Activated CD4-positive, alpha-beta memory T cell treated with anti-CD3 and anti-CD28 coated beads for 36 hours (primary cell): ENCODE results near the gene NUMBL. TPM values are rescaled to one million over a fixed set of nuclear protein-coding genes. Genes with fewer than 3 reads are reported as not detected.
"Not testable (repeated sequence)": the region's sequence is repeated elsewhere in the genome, so short reads cannot be mapped to it uniquely, and the experiment has no call there.

ENCODE experiments used
- CTCF ChIA-PET: fragments of 350-600 bp; sonication (Branson Sonifier 250); formaldehyde crosslinking; loops from one replicate; lab custom pipeline; 2021; ENCODE audit warnings: antibody characterized with exemption, inconsistent platforms; lab: Charles Lee
- POLR2A ChIA-PET: fragments of 350-600 bp; sonication (Branson Sonifier 250); formaldehyde crosslinking; loops from one replicate; lab custom pipeline; 2021; ENCODE audit warnings: antibody characterized with exemption; lab: Charles Lee
- DNase-seq: peaks from one replicate; pipeline ENCODE4 v3.0.0-alpha.2; 2020
- H3K27ac Mint-ChIP-seq: one replicate; pipeline ENCODE4 v1.8.0; 2021; ENCODE audit warnings: mixed read lengths
- H3K27me3 Mint-ChIP-seq: one replicate; pipeline ENCODE4 v1.8.0; 2021; ENCODE audit warnings: mixed read lengths
- H3K36me3 Mint-ChIP-seq: one replicate; pipeline ENCODE4 v1.8.0; 2021; ENCODE audit warnings: mixed read lengths
- H3K4me1 Mint-ChIP-seq: one replicate; pipeline ENCODE4 v1.8.0; 2021; ENCODE audit warnings: low read depth, mixed read lengths
- H3K4me3 Mint-ChIP-seq: one replicate; pipeline ENCODE4 v1.8.0; 2021; ENCODE audit warnings: mild to moderate bottlenecking, mixed read lengths
- H3K9me3 Mint-ChIP-seq: one replicate; pipeline ENCODE4 v1.8.0; 2021; ENCODE audit warnings: mixed read lengths
- intact Hi-C: fragments of 100-400 bp; cut with micrococcal nuclease; formaldehyde crosslinking; loops from one replicate; pipeline ENCODE4 v1.15.1; 2023
- total RNA-seq, 2 experiments: library from RNA; stranded (reverse); gene quantifications; one replicate each; pipeline ENCODE4 v1.2.3, GENCODE V29; 2021

The NUMBL gene
- total RNA-seq: 10 to 100 TPM; 14.0 to 14.8 TPM

DNA sequence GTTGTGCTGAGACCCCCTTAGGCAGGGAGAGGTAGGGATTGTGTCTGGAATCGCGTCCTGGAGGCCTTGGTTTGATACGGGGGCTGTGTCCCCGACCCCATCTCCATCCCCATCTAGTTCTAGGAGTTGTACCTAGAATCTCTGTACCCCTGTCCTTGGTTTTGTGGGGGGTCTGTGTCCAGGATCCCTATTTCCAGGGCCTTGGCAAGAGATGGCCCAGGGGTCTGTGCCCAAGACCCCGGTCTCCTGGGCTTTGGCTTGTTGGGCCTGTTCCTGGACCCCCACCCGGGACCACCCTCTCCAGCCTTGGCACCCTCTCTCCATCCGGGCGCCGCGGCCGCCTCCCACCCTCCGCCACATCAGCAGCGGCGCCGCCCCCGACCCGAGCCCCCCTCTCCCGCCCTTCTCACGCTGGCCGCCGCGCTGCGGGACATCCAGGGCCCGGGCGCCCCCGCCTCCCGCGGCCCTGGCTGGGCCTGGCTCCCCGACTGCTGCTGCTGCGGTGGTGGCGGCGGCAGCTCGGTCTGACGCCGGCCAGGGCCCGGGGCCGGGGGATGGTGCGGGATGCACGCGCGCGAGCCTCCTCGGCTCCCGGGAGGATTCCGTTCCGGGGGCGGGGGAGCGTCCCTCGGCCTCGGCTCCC is at the start of gene NUMBL:
TSS of gene NUMBL (minus strand) at position 602 of the 643 bp plus-strand sequence. CDS start at position 434, 168 bp downstream.
- H3K36me3 Mint-ChIP-seq: peaks cover 9% of the 10 kb centered on the region
- CTCF ChIA-PET: interaction anchor here (1.5 to 2.0 kb wide), 4 partner anchors 26 to 129 kb away, joined by 3 to 7 read pairs (median 5); partner anchors contain the start of gene COQ8B

GRCh38 chr19:40739030-40739839 is 48.8 kb upstream of the NUMBL start:
- H3K27me3 Mint-ChIP-seq: no peaks in the 10 kb centered on the region
- H3K4me1 Mint-ChIP-seq: peaks cover 3% of the 10 kb centered on the region
- peaks cover 12% of the 10 kb centered on the region for H3K36me3 Mint-ChIP-seq
- ChIA-PET CTCF (no interaction called here), POLR2A (no interaction called here)
- no peaks in the 10 kb centered on the region for H3K9me3 Mint-ChIP-seq
- no peak overlapping the region for H3K27ac Mint-ChIP-seq
- no peak overlapping the region for H3K4me3 Mint-ChIP-seq
- intact Hi-C loops: no loop called here
- DNase-seq: no peak

More for the DNA sequence above, at the start of gene NUMBL:
- Mint-ChIP-seq H3K9me3 (no peaks in the 10 kb centered on the region), H3K27me3 (no peaks in the 10 kb centered on the region), H3K4me1 (peaks cover 4% of the 10 kb centered on the region), H3K27ac (peak within 1 kb of the TSS; percentile 93), H3K4me3 (peak within 1 kb of the TSS; percentile 79)
- POLR2A ChIA-PET: interaction anchor here (0.6 to 1.4 kb wide), 5 partner anchors 14 to 87 kb away, joined by 3 to 8 read pairs (median 4); partner anchors contain the start of genes COQ8B and RAB4B
- intact Hi-C loops: loop anchor here (1.0 to 2.0 kb wide), 3 partner anchors 23 to 60 kb away; partner anchors contain the start of genes ACTMAP and COQ8B
- no peak for DNase-seq

DNA sequence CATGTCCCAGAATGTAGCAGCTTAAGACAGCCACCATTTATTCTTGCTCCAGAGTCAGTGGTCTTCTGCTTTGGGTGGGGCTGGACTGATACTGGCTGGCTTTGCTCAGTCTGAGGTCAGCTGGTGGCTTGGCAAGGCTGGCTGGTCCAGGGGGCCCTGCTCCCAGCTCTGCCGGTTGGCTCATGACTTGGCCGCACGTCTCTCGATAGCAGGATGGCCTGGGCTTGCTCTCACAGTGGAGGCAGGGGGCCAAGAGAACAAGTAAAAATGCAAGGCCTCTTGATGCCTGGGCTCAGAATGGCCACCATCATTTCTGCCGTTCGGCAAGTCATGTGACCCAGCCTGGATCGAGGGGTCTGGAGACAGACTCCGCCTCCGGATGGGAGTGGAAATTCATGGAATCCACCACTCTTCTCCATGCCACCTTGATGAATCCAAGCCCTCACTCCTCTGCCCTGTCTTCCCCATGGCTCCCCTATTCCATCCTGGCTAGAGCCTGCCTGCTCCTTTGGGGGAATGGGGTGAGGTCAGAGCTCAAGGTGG is 46.7 kb upstream of the NUMBL start:
- Mint-ChIP-seq H3K27me3 (no peaks in the 10 kb centered on the region), H3K4me3 (no peak overlapping the region), H3K27ac (no peak overlapping the region), H3K9me3 (no peaks in the 10 kb centered on the region), H3K36me3 (peaks cover 22% of the 10 kb centered on the region), H3K4me1 (peaks cover 3% of the 10 kb centered on the region)
- ChIA-PET CTCF (no interaction called here), POLR2A (no interaction called here)
- DNase-seq: no peak
- intact Hi-C loops: no loop called here

DNA sequence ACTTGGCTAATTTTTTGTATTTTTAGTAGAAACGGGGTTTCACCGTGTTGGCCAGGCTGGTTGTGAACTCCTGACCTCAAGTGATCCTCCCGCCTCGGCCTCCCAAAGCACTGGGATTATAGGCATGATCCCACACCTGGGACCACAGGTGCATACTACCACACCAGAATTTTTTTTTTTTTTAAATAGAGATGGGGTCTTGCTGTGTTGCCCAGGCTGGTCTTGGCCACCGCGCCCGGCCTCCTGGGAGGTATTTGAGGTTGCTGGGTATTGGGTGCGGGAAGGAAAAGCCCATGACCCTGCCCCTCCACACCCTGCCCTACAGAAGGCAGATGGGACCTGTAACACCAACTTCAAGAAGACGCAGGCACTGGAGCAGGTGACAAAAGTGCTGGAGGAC is 46.2 kb upstream of the NUMBL start:
- H3K9me3 Mint-ChIP-seq: no peaks in the 10 kb centered on the region
- H3K4me1 Mint-ChIP-seq: peaks cover 3% of the 10 kb centered on the region
- CTCF ChIA-PET: no interaction called here
- intact Hi-C loops: no loop called here
- no peak for DNase-seq
- H3K4me3 Mint-ChIP-seq: no peak overlapping the region
- H3K36me3 Mint-ChIP-seq: peaks cover 22% of the 10 kb centered on the region
- no peaks in the 10 kb centered on the region for H3K27me3 Mint-ChIP-seq
- H3K27ac Mint-ChIP-seq: no peak overlapping the region
- POLR2A ChIA-PET: no interaction called here

GRCh38 chr19:40735013-40735771 is 44.7 kb upstream of the NUMBL start:
- peaks cover 31% of the 10 kb centered on the region for H3K36me3 Mint-ChIP-seq
- peaks cover 3% of the 10 kb centered on the region for H3K4me1 Mint-ChIP-seq
- intact Hi-C loops: no loop called here
- H3K4me3 Mint-ChIP-seq: no peak overlapping the region
- no peak overlapping the region for H3K27ac Mint-ChIP-seq
- no peak for DNase-seq
- ChIA-PET CTCF (no interaction called here), POLR2A (no interaction called here)
- no peaks in the 10 kb centered on the region for H3K27me3 Mint-ChIP-seq
- no peaks in the 10 kb centered on the region for H3K9me3 Mint-ChIP-seq

GRCh38 chr19:40733149-40733548 is 42.7 kb upstream of the NUMBL start:
- Mint-ChIP-seq H3K4me1 (no peaks in the 10 kb centered on the region), H3K36me3 (peaks cover 28% of the 10 kb centered on the region), H3K4me3 (no peak overlapping the region), H3K27ac (no peak overlapping the region), H3K9me3 (no peaks in the 10 kb centered on the region), H3K27me3 (no peaks in the 10 kb centered on the region)
- no peak for DNase-seq
- CTCF ChIA-PET: interaction anchor here (1.0 to 1.5 kb wide), 3 partner anchors 11 to 99 kb away, joined by 3 to 6 read pairs (median 4); no protein-coding TSS in a partner anchor
- intact Hi-C loops: no loop called here
- POLR2A ChIA-PET: no interaction called here

DNA sequence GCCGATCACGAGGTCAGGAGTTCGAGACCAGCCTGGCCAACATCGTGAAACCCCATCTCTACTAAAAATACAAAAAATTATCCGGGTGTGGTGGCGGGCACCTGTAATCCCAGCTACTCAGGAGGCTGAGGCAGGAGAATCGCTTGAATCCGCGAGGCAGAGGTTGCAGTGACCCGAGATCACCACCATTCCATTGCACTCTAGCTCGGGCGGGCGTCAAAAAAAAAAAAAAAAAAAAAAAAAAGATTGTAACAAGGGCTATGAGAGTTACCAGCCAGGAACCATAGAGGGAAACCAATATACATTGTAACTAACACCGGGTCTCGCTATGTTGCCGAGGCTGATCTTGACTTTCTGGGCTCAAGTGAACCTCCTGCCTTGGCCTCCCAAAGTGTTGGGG is 41.9 kb upstream of the NUMBL start:
- H3K9me3 Mint-ChIP-seq, CTCF ChIA-PET, DNase-seq, POLR2A ChIA-PET, H3K4me3 Mint-ChIP-seq, intact Hi-C loops, H3K27me3 Mint-ChIP-seq, H3K27ac Mint-ChIP-seq, H3K4me1 Mint-ChIP-seq: not testable (repeated sequence)
- H3K36me3 Mint-ChIP-seq: peaks cover 28% of the 10 kb centered on the region

GRCh38 chr19:40730065-40730464 is 39.6 kb upstream of the NUMBL start:
- H3K9me3 Mint-ChIP-seq, DNase-seq, H3K27me3 Mint-ChIP-seq, H3K27ac Mint-ChIP-seq, H3K4me3 Mint-ChIP-seq, intact Hi-C loops, POLR2A ChIA-PET, H3K4me1 Mint-ChIP-seq: not testable (repeated sequence)
- H3K36me3 Mint-ChIP-seq: peaks cover 37% of the 10 kb centered on the region
- CTCF ChIA-PET: interaction anchor here (0.8 kb wide), 1 partner anchor 95 kb away, joined by 3 read pairs; no protein-coding TSS in a partner anchor

DNA sequence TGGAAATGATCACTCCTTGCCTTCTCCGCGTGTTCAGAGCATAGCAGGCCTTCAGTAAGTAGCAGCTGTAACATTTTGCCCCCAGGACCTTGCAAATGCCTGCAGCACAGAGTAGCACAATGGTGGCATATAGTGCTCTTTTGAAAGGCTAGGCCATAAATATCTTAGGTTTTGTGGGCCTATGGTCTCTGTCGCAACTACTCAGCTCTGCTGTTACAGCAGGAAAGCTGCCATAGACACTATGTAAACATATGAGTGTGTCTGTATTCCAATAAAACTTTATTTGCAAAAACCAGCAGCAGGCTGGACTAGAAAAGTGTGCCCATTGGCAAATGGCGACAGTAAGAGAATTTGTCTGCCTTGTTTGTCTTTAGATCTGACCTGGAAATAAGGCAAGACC is 35.8 kb upstream of the NUMBL start:
- ChIA-PET POLR2A (no interaction called here), CTCF (no interaction called here)
- intact Hi-C loops: no loop called here
- Mint-ChIP-seq H3K27me3 (no peaks in the 10 kb centered on the region), H3K36me3 (peaks cover 39% of the 10 kb centered on the region), H3K4me3 (no peak overlapping the region), H3K27ac (no peak overlapping the region), H3K9me3 (no peaks in the 10 kb centered on the region), H3K4me1 (peaks cover 30% of the 10 kb centered on the region)
- DNase-seq: no peak

DNA sequence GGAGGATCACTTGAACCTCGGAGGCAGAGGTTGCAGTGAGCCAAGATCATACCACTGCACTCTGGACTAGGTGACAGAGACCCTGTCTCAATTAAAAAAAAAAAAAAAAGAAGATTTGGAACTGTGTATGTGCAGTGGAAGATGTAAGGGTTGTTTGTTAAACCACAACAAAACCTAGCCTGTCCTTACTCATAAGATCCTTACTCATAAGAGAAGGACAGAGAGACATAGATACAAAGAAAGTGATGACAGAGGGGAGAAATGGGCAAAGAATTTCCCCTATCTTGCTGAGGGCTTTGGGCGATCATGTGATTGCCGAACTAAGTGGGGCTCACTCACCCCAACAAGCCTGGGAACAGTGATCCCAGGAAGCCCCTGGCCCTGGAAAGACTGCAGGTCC is 34.4 kb upstream of the NUMBL start:
- DNase-seq: peak; percentile 36
- CTCF ChIA-PET: interaction anchor here (1.0 to 1.2 kb wide), 3 partner anchors 8 to 90 kb away, joined by 3 to 6 read pairs (median 4); partner anchors contain the start of genes COQ8B and ITPKC
- peak overlapping the region; percentile 71 for H3K27ac Mint-ChIP-seq

GRCh38 chr19:40724315-40724714 is 33.9 kb upstream of the NUMBL start:
- Mint-ChIP-seq H3K4me1 (peaks cover 48% of the 10 kb centered on the region), H3K27ac (peak overlapping the region; percentile 71), H3K9me3 (no peaks in the 10 kb centered on the region), H3K27me3 (no peaks in the 10 kb centered on the region), H3K4me3 (no peak overlapping the region), H3K36me3 (peaks cover 35% of the 10 kb centered on the region)
- peak; percentile 43 for DNase-seq
- intact Hi-C loops: loop anchor here (1.0 to 2.0 kb wide), 2 partner anchors 8 to 54 kb away; partner anchors contain the start of genes COQ8B and RAB4B
- ChIA-PET CTCF (interaction anchor here (1.0 to 1.2 kb wide), 2 partner anchors 81 to 89 kb away, joined by 3 to 4 read pairs; no protein-coding TSS in a partner anchor), POLR2A (no interaction called here)

More for the DNA sequence above, 34.4 kb upstream of the NUMBL start:
- Mint-ChIP-seq H3K36me3 (peaks cover 35% of the 10 kb centered on the region), H3K4me1 (peaks cover 42% of the 10 kb centered on the region), H3K9me3 (no peaks in the 10 kb centered on the region), H3K27me3 (no peaks in the 10 kb centered on the region), H3K4me3 (no peak overlapping the region)
- intact Hi-C loops: loop anchor here (1.0 to 2.0 kb wide), 2 partner anchors 9 to 54 kb away; partner anchors contain the start of genes COQ8B and RAB4B
- POLR2A ChIA-PET: interaction anchor here (0.5 kb wide), 1 partner anchor 28 kb away, joined by 3 read pairs; no protein-coding TSS in a partner anchor
